Endothelial cell of umbilical vein (primary cell): ENCODE results near the gene KCTD18.

Experiments used
- EZH2 ChIP-seq: IDR thresholded peaks from 2 replicates; pipeline ENCODE4 v1.6.1; 2012; ENCODE audit warnings: borderline replicate concordance, low read depth, mild to moderate bottlenecking, moderate library complexity, low read length, inconsistent platforms; ENCODE audit not compliant: severe bottlenecking
- FOS ChIP-seq: IDR thresholded peaks from 2 replicates; pipeline ENCODE4 v1.6.1; 2011; ENCODE audit warnings: mild to moderate bottlenecking, low read length, moderate library complexity, borderline replicate concordance; ENCODE audit not compliant: insufficient read depth
- GATA2 ChIP-seq: IDR thresholded peaks from 2 replicates; pipeline ENCODE4 v1.7.0; 2011; ENCODE audit warnings: low read depth, mild to moderate bottlenecking, moderate library complexity, mixed read lengths, low read length; ENCODE audit not compliant: insufficient read length, insufficient read depth
- JUN ChIP-seq: IDR thresholded peaks from 2 replicates; pipeline ENCODE4 v1.6.1; 2011; ENCODE audit warnings: borderline replicate concordance, low read depth; ENCODE audit not compliant: insufficient read length, insufficient read depth
- MYC ChIP-seq: IDR thresholded peaks from one replicate; pipeline ENCODE4 v1.6.1; 2011; ENCODE audit warnings: mild to moderate bottlenecking, low read depth, low read length
- POLR2A ChIP-seq: IDR thresholded peaks from 2 replicates; pipeline ENCODE4 v1.6.1; 2012; ENCODE audit warnings: low read depth, mild to moderate bottlenecking, control low read depth, low read length
- POLR2AphosphoS5 ChIP-seq: IDR thresholded peaks from 2 replicates; pipeline ENCODE4 v1.6.1; 2012; ENCODE audit warnings: low read depth, mild to moderate bottlenecking, control low read depth, low read length, moderate library complexity; ENCODE audit not compliant: insufficient read depth
- TF ChIP-seq, protein P1 (sequence below), 2 donors: IDR thresholded peaks; 1 replicate in 1 of 2; 2 replicates in 1 of 2; pipeline ENCODE4 v1.5.1; 2011; ENCODE audit warnings: low read length in 2 of 2, mild to moderate bottlenecking in 2 of 2, moderate library complexity in 2 of 2, control low read depth in 1 of 2, inconsistent platforms in 1 of 2, low read depth in 1 of 2; ENCODE audit not compliant: insufficient read depth in 1 of 2; ENCODE audit errors: extremely low read depth in 1 of 2
- TF ChIP-seq, protein P2 (sequence below): IDR thresholded peaks from 2 replicates; pipeline ENCODE4 v1.6.1; 2011; ENCODE audit not compliant: insufficient read depth, insufficient read length

DNA sequence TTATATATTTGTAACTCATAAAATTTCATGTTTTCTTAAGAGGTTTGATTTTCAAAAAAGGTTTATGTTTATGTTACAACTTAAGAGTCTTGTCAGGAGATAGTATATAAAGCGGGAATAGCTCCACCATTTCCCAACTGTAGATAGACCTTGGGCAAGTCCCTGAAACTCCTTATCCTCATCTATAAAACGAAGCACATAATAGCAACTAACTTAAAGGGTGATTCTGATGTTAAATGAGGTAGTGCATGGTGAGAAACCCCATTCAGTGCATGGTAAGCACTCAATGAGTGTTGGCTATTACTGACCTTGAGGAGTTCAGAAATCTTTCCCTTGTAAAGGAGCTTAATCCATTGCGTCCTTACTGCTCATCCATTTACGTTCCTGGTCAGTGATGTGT is 34.1 kb downstream of the KCTD18 start:
- TF ChIP-seq, protein P1, sequence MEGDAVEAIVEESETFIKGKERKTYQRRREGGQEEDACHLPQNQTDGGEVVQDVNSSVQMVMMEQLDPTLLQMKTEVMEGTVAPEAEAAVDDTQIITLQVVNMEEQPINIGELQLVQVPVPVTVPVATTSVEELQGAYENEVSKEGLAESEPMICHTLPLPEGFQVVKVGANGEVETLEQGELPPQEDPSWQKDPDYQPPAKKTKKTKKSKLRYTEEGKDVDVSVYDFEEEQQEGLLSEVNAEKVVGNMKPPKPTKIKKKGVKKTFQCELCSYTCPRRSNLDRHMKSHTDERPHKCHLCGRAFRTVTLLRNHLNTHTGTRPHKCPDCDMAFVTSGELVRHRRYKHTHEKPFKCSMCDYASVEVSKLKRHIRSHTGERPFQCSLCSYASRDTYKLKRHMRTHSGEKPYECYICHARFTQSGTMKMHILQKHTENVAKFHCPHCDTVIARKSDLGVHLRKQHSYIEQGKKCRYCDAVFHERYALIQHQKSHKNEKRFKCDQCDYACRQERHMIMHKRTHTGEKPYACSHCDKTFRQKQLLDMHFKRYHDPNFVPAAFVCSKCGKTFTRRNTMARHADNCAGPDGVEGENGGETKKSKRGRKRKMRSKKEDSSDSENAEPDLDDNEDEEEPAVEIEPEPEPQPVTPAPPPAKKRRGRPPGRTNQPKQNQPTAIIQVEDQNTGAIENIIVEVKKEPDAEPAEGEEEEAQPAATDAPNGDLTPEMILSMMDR (IDR thresholded peaks at IDR 0.05; ENCODE audit: extremely low read depth in 1 of 2, insufficient read depth in 1 of 2, low read depth in 1 of 2, low read length in 2 of 2): no peak
- TF ChIP-seq EZH2: no peak
- TF ChIP-seq GATA2: no peak
- TF ChIP-seq POLR2AphosphoS5: no peak
- TF ChIP-seq POLR2A: no peak
- TF ChIP-seq MYC: no peak
- TF ChIP-seq FOS: no peak
- TF ChIP-seq, protein P2, sequence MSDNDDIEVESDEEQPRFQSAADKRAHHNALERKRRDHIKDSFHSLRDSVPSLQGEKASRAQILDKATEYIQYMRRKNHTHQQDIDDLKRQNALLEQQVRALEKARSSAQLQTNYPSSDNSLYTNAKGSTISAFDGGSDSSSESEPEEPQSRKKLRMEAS: no peak
- no peak for TF ChIP-seq JUN
